Measurements from ENCODE around the gene CCDC85A. TPM values are rescaled to one million over a fixed set of nuclear protein-coding genes. Genes with fewer than 3 reads are reported as not detected.

Gene CCDC85A
- total and polyA plus RNA-seq, 2 experiments from 2014 or later = 1.6 to 4.2 TPM

GRCh38 chr2:56192664-56193305, 9.0 kb downstream of the CCDC85A start:
- Histone ChIP-seq H3F3A (ENCODE audit: insufficient read depth) (no peaks in the 10 kb centered on the region), H3K27me3 (replicated peaks; ENCODE audit: insufficient read depth) (0 out of 2 replicates have a peak, but pooled peaks cover 7% of the 10 kb centered on the region), H3K4me2 (ENCODE audit: unreplicated experiment) (no peak overlapping the region), H4K20me1 (ENCODE audit: insufficient read depth) (no peaks in the 10 kb centered on the region), H3K4me1 (ENCODE audit: insufficient read depth) (peaks cover 8% of the 10 kb centered on the region; the same call in 1 of the 2 replicates), H3K36me3 (ENCODE audit: low read depth) (no peaks in the 10 kb centered on the region), H3K4me3 (no peak overlapping the region), H3K9ac (no peak overlapping the region), H3K9me3 (ENCODE audit: low read depth) (no peaks in the 10 kb centered on the region), H3K9me2 (ENCODE audit: insufficient read depth) (no peaks in the 10 kb centered on the region), H2AFZ (no peak overlapping the region), H3K79me2 (ENCODE audit: insufficient read depth) (peaks cover 9% of the 10 kb centered on the region; the same call in 1 of the 2 replicates), H3K27ac (no peak overlapping the region)
- no peak for DNase-seq
- 76 to 80% methylated on average over 28 to 29 of the region's 29 CpGs for WGBS, 2 experiments (ENCODE audit: low coverage in 1 of 2, low lambda C conversion rate in 2 of 2, missing lambda C conversion rate in 2 of 2)
- in situ Hi-C loops (cut with MboI) = no loop called here
- TF ChIP-seq EZH2 (IDR thresholded peaks at IDR 0.05; ENCODE audit: insufficient read depth, poor library complexity, severe bottlenecking) (no peak), EZH2phosphoT487 (IDR thresholded peaks at IDR 0.05; ENCODE audit: insufficient read depth, low read depth) (no peak)

- no peak for TF ChIP-seq EZH2phosphoT487 (IDR thresholded peaks at IDR 0.05; ENCODE audit: insufficient read depth, low read depth)
- TF ChIP-seq EZH2 (IDR thresholded peaks at IDR 0.05; ENCODE audit: insufficient read depth, poor library complexity, severe bottlenecking) = no peak
- no peaks in the 10 kb centered on the region for H3K9me2 ChIP-seq (ENCODE audit: insufficient read depth)
Observed at GRCh38 chr2:56195563-56195962, 11.8 kb downstream of the CCDC85A start.

GRCh38 chr2:56197816-56198215, 14.0 kb downstream of the CCDC85A start:
- Histone ChIP-seq H3K27me3 (replicated peaks; ENCODE audit: insufficient read depth) (no peaks in the 10 kb centered on the region), H3K27ac (no peak overlapping the region), H3K79me2 (ENCODE audit: insufficient read depth) (no peaks in the 10 kb centered on the region), H3K9ac (no peak overlapping the region), H3K9me3 (ENCODE audit: low read depth) (no peaks in the 10 kb centered on the region), H3K9me2 (ENCODE audit: insufficient read depth) (no peaks in the 10 kb centered on the region), H4K20me1 (ENCODE audit: insufficient read depth) (no peaks in the 10 kb centered on the region), H3K4me1 (ENCODE audit: insufficient read depth) (peaks cover 19% of the 10 kb centered on the region; the same call in 1 of the 2 replicates), H3K36me3 (ENCODE audit: low read depth) (no peaks in the 10 kb centered on the region), H3K4me2 (ENCODE audit: unreplicated experiment) (no peak overlapping the region), H3K4me3 (no peak overlapping the region), H3F3A (ENCODE audit: insufficient read depth) (no peaks in the 10 kb centered on the region), H2AFZ (no peak overlapping the region)
- no peak for DNase-seq
- 79 to 84% methylated on average over 7 of the region's 7 CpGs for WGBS, 2 experiments (ENCODE audit: low coverage in 1 of 2, low lambda C conversion rate in 2 of 2, missing lambda C conversion rate in 2 of 2)
- in situ Hi-C loops (cut with MboI) = no loop called here
- no peak for TF ChIP-seq EZH2 (IDR thresholded peaks at IDR 0.05; ENCODE audit: insufficient read depth, poor library complexity, severe bottlenecking)
- TF ChIP-seq EZH2phosphoT487 (IDR thresholded peaks at IDR 0.05; ENCODE audit: insufficient read depth, low read depth) = no peak

More at GRCh38 chr2:56195563-56195962, 11.8 kb downstream of the CCDC85A start:
- H3K4me3 ChIP-seq = no peak overlapping the region
- no peak overlapping the region for H3K4me2 ChIP-seq (ENCODE audit: unreplicated experiment)
- peak; percentile 44 for DNase-seq
- H3K36me3 ChIP-seq (ENCODE audit: low read depth) = no peaks in the 10 kb centered on the region
- H2AFZ ChIP-seq = no peak overlapping the region
- no peaks in the 10 kb centered on the region for H3F3A ChIP-seq (ENCODE audit: insufficient read depth)
- H3K27ac ChIP-seq = no peak overlapping the region
- in situ Hi-C loops (cut with MboI) = no loop called here
- no peak overlapping the region for H3K9ac ChIP-seq
- no peaks in the 10 kb centered on the region for H3K9me3 ChIP-seq (ENCODE audit: low read depth)
- H3K27me3 ChIP-seq (replicated peaks; ENCODE audit: insufficient read depth) = no peaks in the 10 kb centered on the region
- peaks cover 19% of the 10 kb centered on the region; the same call in 1 of the 2 replicates for H3K4me1 ChIP-seq (ENCODE audit: insufficient read depth)
- H4K20me1 ChIP-seq (ENCODE audit: insufficient read depth) = no peaks in the 10 kb centered on the region
- H3K79me2 ChIP-seq (ENCODE audit: insufficient read depth) = no peaks in the 10 kb centered on the region

- no peak overlapping the region; the same call in 1 of the 2 replicates for H3K27ac ChIP-seq
- no peak overlapping the region for H3K4me3 ChIP-seq
- TF ChIP-seq EZH2 (IDR thresholded peaks at IDR 0.05; ENCODE audit: insufficient read depth, poor library complexity, severe bottlenecking) = no peak
- no peak for TF ChIP-seq EZH2phosphoT487 (IDR thresholded peaks at IDR 0.05; ENCODE audit: insufficient read depth, low read depth)
- H3K9me2 ChIP-seq (ENCODE audit: insufficient read depth) = no peaks in the 10 kb centered on the region
- H2AFZ ChIP-seq = no peak overlapping the region
- peaks cover 19% of the 10 kb centered on the region; the same call in 1 of the 2 replicates for H3K4me1 ChIP-seq (ENCODE audit: insufficient read depth)
- H3K9ac ChIP-seq = no peak overlapping the region
- in situ Hi-C loops (cut with MboI) = no loop called here
- H4K20me1 ChIP-seq (ENCODE audit: insufficient read depth) = no peaks in the 10 kb centered on the region
- no peaks in the 10 kb centered on the region for H3K36me3 ChIP-seq (ENCODE audit: low read depth)
- H3F3A ChIP-seq (ENCODE audit: insufficient read depth) = no peaks in the 10 kb centered on the region
- no peaks in the 10 kb centered on the region for H3K79me2 ChIP-seq (ENCODE audit: insufficient read depth)
- DNase-seq = no peak
- WGBS, 2 experiments (ENCODE audit: low coverage in 1 of 2, low lambda C conversion rate in 2 of 2, missing lambda C conversion rate in 2 of 2) = 63 to 74% methylated on average over 1 of the region's 1 CpG
- H3K4me2 ChIP-seq (ENCODE audit: unreplicated experiment) = no peak overlapping the region
- H3K9me3 ChIP-seq (ENCODE audit: low read depth) = no peaks in the 10 kb centered on the region
- H3K27me3 ChIP-seq (replicated peaks; ENCODE audit: insufficient read depth) = no peaks in the 10 kb centered on the region
Observed at GRCh38 chr2:56198936-56199335, 15.1 kb downstream of the CCDC85A start.
